ELF-1 (cell line): Measurements from ENCODE around the gene EDEM3.
"Not testable (repeated sequence)": the region's sequence is repeated elsewhere in the genome, so short reads cannot be mapped to it uniquely, and the experiment has no call there.

ENCODE experiments used
- DNase-seq: peaks from one replicate; pipeline ENCODE4 v3.0.0-alpha.2; 2016; ENCODE audit warnings: low read depth, low spot score

The EDEM3 gene

GRCh38 chr1:184679472-184679871, 75.2 kb downstream of the EDEM3 start:
- DNase-seq, result not testable (repeated sequence)

GRCh38 chr1:184677344-184677743, 77.3 kb downstream of the EDEM3 start:
- no peak for DNase-seq

GRCh38 chr1:184673305-184673704, 81.4 kb downstream of the EDEM3 start:
- no peak for DNase-seq

GRCh38 chr1:184672013-184672726, 82.5 kb downstream of the EDEM3 start:
- no peak for DNase-seq

- DNase-seq, result no peak
These were observed 85.3 kb downstream of the EDEM3 start for GRCh38 chr1:184669391-184669790.

GRCh38 chr1:184665360-184665759, 89.3 kb downstream of the EDEM3 start:
- DNase-seq, result peak; percentile 27

- DNase-seq, result peak; percentile 50
These were observed 90.0 kb downstream of the EDEM3 start for GRCh38 chr1:184664661-184665060.

GRCh38 chr1:184664042-184664660, 90.5 kb downstream of the EDEM3 start:
- peak; percentile 89 for DNase-seq

- no peak for DNase-seq
These were observed 92.9 kb downstream of the EDEM3 start for GRCh38 chr1:184661801-184662200.

GRCh38 chr1:184660462-184661191, 94.0 kb downstream of the EDEM3 start:
- DNase-seq, result no peak

- no peak for DNase-seq
These were observed 96.6 kb downstream of the EDEM3 start for GRCh38 chr1:184658055-184658454.

GRCh38 chr1:184656221-184656620, 98.4 kb downstream of the EDEM3 start:
- no peak for DNase-seq

- DNase-seq, result no peak
These were observed 99.5 kb downstream of the EDEM3 start for GRCh38 chr1:184655185-184655584.

GRCh38 chr1:184650177-184650866, 104.3 kb downstream of the EDEM3 start:
- no peak for DNase-seq

- no peak for DNase-seq
These were observed 105.2 kb downstream of the EDEM3 start for GRCh38 chr1:184649451-184649888.

GRCh38 chr1:184648856-184649201, 105.8 kb downstream of the EDEM3 start:
- DNase-seq, result no peak

- no peak for DNase-seq
These were observed 106.3 kb downstream of the EDEM3 start for GRCh38 chr1:184648160-184648855.

- DNase-seq, result no peak
These were observed 107.2 kb downstream of the EDEM3 start for GRCh38 chr1:184647471-184647870.

- no peak for DNase-seq
These were observed 107.8 kb downstream of the EDEM3 start for GRCh38 chr1:184646824-184647223.

- DNase-seq, result no peak
These were observed 108.4 kb downstream of the EDEM3 start for GRCh38 chr1:184646178-184646701.

GRCh38 chr1:184644771-184645170, 109.9 kb downstream of the EDEM3 start:
- no peak for DNase-seq
